Cardiac muscle cell (in vitro differentiated cells and primary cell): ENCODE results near the gene PDZD7. TPM values are rescaled to one million over a fixed set of nuclear protein-coding genes. Genes with fewer than 3 reads are reported as not detected.

Experiments
- DNase-seq, 2 donors: peaks; one replicate each; pipeline versions ENCODE4 v3.0.0 to v3.0.0-alpha.2; 2010 to 2017; ENCODE audit warnings: low read depth in 1 of 2, low spot score in 1 of 2
- H3K27ac ChIP-seq: fragments of 200-600 bp; sonication (generic); 2 replicates; pipeline ENCODE4 v1.5.1; 2016
- H3K27me3 ChIP-seq: fragments of 200-600 bp; sonication (generic); 2 replicates; pipeline ENCODE4 v1.6.0; 2016; ENCODE audit warnings: control low read depth
- H3K36me3 ChIP-seq: fragments of 200-600 bp; sonication (generic); 2 replicates; pipeline ENCODE4 v1.5.1; 2016; ENCODE audit warnings: control low read depth
- H3K4me1 ChIP-seq: fragments of 200-600 bp; sonication (generic); 2 replicates; pipeline ENCODE4 v1.8.1; 2017; ENCODE audit warnings: low read depth, mild to moderate bottlenecking, mixed run types
- H3K4me3 ChIP-seq: fragments of 200-600 bp; sonication (generic); 2 replicates; pipeline ENCODE4 v1.5.1; 2016; ENCODE audit warnings: mild to moderate bottlenecking
- H3K9me3 ChIP-seq: fragments of 200-600 bp; sonication (generic); 2 replicates; pipeline ENCODE4 v1.5.1; 2017; ENCODE audit warnings: low read depth, mild to moderate bottlenecking, control low read depth
- CTCF ChIP-seq: IDR thresholded peaks from 2 replicates; pipeline ENCODE4 v1.5.1; 2012; ENCODE audit warnings: low read depth, mild to moderate bottlenecking, low read length
- polyA plus RNA-seq: library from polyadenylated mRNA; unstranded; fragments of >200 nt; fragmentation: Nextera tagmentation; extraction: Ambion mirVana; gene quantifications from 2 replicates; pipeline ENCODE4 v1.2.1, GENCODE V29; 2016
- total RNA-seq: library from RNA; depleted of rRNA; stranded (reverse); fragments of >200 nt; gene quantifications from 2 replicates; pipeline ENCODE4 v1.2.3, GENCODE V29; 2016

PDZD7 gene
- total and polyA plus RNA-seq, 2 experiments from 2014 or later: 4.5 to 7.7 TPM

- Histone ChIP-seq H3K36me3 (peaks cover 13% of the 10 kb centered on the region), H3K27me3 (no peaks in the 10 kb centered on the region), H3K4me3 (no peak overlapping the region), H3K4me1 (peaks cover 7% of the 10 kb centered on the region), H3K9me3 (no peaks in the 10 kb centered on the region), H3K27ac (no peak overlapping the region)
- DNase-seq: no peak
- no peak for TF ChIP-seq CTCF
Observed at GRCh38 chr10:100989088-100989487, 41.8 kb downstream of the PDZD7 start.

- no peaks in the 10 kb centered on the region for H3K9me3 ChIP-seq
- DNase-seq: no peak
- H3K36me3 ChIP-seq: peaks cover 13% of the 10 kb centered on the region
- no peak overlapping the region for H3K27ac ChIP-seq
- TF ChIP-seq CTCF: no peak
- H3K4me1 ChIP-seq: peaks cover 7% of the 10 kb centered on the region
- peak overlapping the region; percentile 82 for H3K4me3 ChIP-seq
- no peaks in the 10 kb centered on the region for H3K27me3 ChIP-seq
Observed at GRCh38 chr10:100988166-100988565, 42.8 kb downstream of the PDZD7 start.

GRCh38 chr10:100987685-100988049 lies 43.3 kb downstream of the PDZD7 start:
- no peak for TF ChIP-seq CTCF
- Histone ChIP-seq H3K4me1 (peaks cover 7% of the 10 kb centered on the region), H3K27ac (peak overlapping the region; percentile 94), H3K27me3 (no peaks in the 10 kb centered on the region), H3K4me3 (peak overlapping the region; percentile 82), H3K9me3 (no peaks in the 10 kb centered on the region), H3K36me3 (peaks cover 13% of the 10 kb centered on the region)
- DNase-seq: no peak

- Histone ChIP-seq H3K27me3 (no peaks in the 10 kb centered on the region), H3K4me3 (peak within 1 kb of the TSS; percentile 82), H3K27ac (peak within 1 kb of the TSS; percentile 94), H3K9me3 (no peaks in the 10 kb centered on the region), H3K4me1 (peaks cover 7% of the 10 kb centered on the region), H3K36me3 (peaks cover 13% of the 10 kb centered on the region)
- no peak for TF ChIP-seq CTCF
- peak; percentile 76 to 89 for DNase-seq
Observed at GRCh38 chr10:100986952-100987684, 43.8 kb downstream of the PDZD7 start, which contains the start of the genes MRPL43 and TWNK. MRPL43 (minus strand) TSS chr10:100987497; CDS start chr10:100987443, 54 bp downstream. TWNK (plus strand) TSS chr10:100987543; CDS start chr10:100988211, 668 bp downstream.

- Histone ChIP-seq H3K4me3 (peak overlapping the region; percentile 82), H3K4me1 (peaks cover 7% of the 10 kb centered on the region), H3K36me3 (peaks cover 14% of the 10 kb centered on the region), H3K9me3 (no peaks in the 10 kb centered on the region), H3K27ac (peak overlapping the region; percentile 94), H3K27me3 (no peaks in the 10 kb centered on the region)
- no peak for TF ChIP-seq CTCF
- DNase-seq: no peak
Observed at GRCh38 chr10:100986623-100986951, 44.3 kb downstream of the PDZD7 start.
